Measurements from ENCODE around the gene LIMS1. TPM values are rescaled to one million over a fixed set of nuclear protein-coding genes. Genes with fewer than 3 reads are reported as not detected.
"Not testable (repeated sequence)": the region's sequence is repeated elsewhere in the genome, so short reads cannot be mapped to it uniquely, and the experiment has no call there.

LIMS1 gene
- polyA plus RNA-seq, 1 donor: 57.1 TPM

GRCh38 chr2:108658553-108658952 lies 124.3 kb downstream of the LIMS1 start:
- DNase-seq: not testable (repeated sequence)

GRCh38 chr2:108661493-108661892 lies 127.2 kb downstream of the LIMS1 start:
- not testable (repeated sequence) for DNase-seq

- DNase-seq: not testable (repeated sequence)
Measured at GRCh38 chr2:108662207-108662612, 127.9 kb downstream of the LIMS1 start.

GRCh38 chr2:108663346-108663745 lies 129.1 kb downstream of the LIMS1 start:
- DNase-seq: not testable (repeated sequence)

GRCh38 chr2:108664089-108664488 lies 129.8 kb downstream of the LIMS1 start:
- not testable (repeated sequence) for DNase-seq

- not testable (repeated sequence) for DNase-seq
Measured at GRCh38 chr2:108664979-108665378, 130.7 kb downstream of the LIMS1 start.

- not testable (repeated sequence) for DNase-seq
Measured at GRCh38 chr2:108665975-108666374, 131.7 kb downstream of the LIMS1 start.

- DNase-seq: not testable (repeated sequence)
Measured at GRCh38 chr2:108667140-108667539, 132.9 kb downstream of the LIMS1 start.

- not testable (repeated sequence) for DNase-seq
Measured at GRCh38 chr2:108670282-108670681, 136.0 kb downstream of the LIMS1 start.

GRCh38 chr2:108672200-108672805 lies 138.0 kb downstream of the LIMS1 start:
- DNase-seq: not testable (repeated sequence)

- not testable (repeated sequence) for DNase-seq
Measured at GRCh38 chr2:108676522-108676921, 142.3 kb downstream of the LIMS1 start.

GRCh38 chr2:108677239-108677744 lies 143.0 kb downstream of the LIMS1 start:
- DNase-seq: not testable (repeated sequence)

- not testable (repeated sequence) for DNase-seq
Measured at GRCh38 chr2:108678198-108678651, 144.0 kb downstream of the LIMS1 start.

GRCh38 chr2:108680805-108681204 lies 146.5 kb downstream of the LIMS1 start:
- DNase-seq: not testable (repeated sequence)

GRCh38 chr2:108688818-108689756 lies 154.8 kb downstream of the LIMS1 start:
- not testable (repeated sequence) for DNase-seq

GRCh38 chr2:108690001-108690400 lies 155.7 kb downstream of the LIMS1 start:
- DNase-seq: not testable (repeated sequence)

- DNase-seq: no peak
Measured at GRCh38 chr2:108691447-108691846, 157.2 kb downstream of the LIMS1 start.

GRCh38 chr2:108701208-108701607 lies 166.9 kb downstream of the LIMS1 start:
- no peak for DNase-seq

GRCh38 chr2:108701806-108702205 lies 167.5 kb downstream of the LIMS1 start:
- DNase-seq: no peak

- no peak for DNase-seq
Measured at GRCh38 chr2:108704871-108705270, 170.6 kb downstream of the LIMS1 start.

- DNase-seq: no peak
Measured at GRCh38 chr2:108707300-108707699, 173.0 kb downstream of the LIMS1 start.

GRCh38 chr2:108716971-108717370 lies 182.7 kb downstream of the LIMS1 start:
- not testable (repeated sequence) for DNase-seq

Measured in left kidney (tissue), 2 donors.